ENCODE data around the gene RASGEF1B.

DNA sequence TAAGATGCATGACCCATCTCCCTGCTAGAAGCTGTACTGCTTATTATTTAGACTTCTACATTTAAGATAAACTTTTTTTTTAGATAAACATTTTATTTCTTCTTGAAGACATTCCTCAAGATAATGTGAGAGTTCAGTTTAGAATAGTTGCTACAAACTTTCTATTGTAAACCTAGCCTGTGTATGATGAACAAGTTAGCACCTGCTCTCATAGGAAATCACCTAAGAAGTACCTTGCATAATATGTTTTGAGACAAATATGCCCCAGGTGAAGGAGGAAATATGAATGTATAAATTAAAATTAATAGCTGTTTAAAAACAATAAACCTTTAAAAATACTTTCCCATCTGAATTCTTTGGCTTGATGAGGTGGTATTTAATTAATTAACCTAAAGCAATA is 35.6 kb downstream of the RASGEF1B start:
- TF ChIP-seq EZH2phosphoT487 (IDR thresholded peaks at IDR 0.05; ENCODE audit: borderline replicate concordance, low read length) (no peak), CTCF (conservative IDR thresholded peaks at IDR 0.05; ENCODE audit: low read depth, low read length) (no peak)

All from PC-3 (cell line).